ENCODE measurements around the gene TMTC1.

Gene TMTC1

DNA sequence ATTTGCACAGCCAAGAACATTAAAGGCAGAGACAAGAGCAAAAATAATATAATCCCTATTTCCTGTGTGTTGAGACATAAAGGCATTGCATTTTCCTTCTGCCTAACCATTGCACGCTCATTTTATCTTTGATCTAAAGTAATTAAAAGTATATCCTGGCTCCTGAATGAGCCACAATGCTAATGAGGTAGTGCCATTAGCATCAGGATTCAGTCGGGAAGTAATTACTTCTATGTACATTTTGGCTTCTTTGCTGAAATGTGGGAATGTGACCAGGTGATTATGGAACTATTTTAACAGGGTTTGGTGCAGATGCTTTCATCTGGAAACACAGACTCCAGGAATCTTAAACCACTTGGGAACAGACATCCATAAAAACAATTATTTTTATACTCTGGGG lies 77.4 kb downstream of the TMTC1 start:
- no peak for DNase-seq

DNA sequence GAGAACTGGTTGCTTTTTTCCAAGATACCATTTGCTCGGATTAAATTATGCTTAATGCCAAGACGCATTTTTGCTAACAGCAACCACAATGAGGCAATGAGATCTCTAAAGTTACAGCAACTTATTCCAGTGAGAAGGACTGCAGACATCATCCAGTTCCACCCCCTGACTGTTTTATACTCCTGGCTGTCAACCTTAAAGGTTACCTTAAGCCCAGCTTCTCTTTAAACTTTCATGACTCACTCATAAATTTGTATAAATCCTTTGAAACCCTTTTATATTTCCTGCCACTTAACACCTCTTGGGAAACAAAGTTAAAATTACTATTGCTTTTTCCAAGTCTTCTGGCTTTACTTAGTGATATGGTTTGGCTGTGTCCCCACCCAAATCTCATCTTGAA lies 80.2 kb downstream of the TMTC1 start:
- DNase-seq = no peak

DNA sequence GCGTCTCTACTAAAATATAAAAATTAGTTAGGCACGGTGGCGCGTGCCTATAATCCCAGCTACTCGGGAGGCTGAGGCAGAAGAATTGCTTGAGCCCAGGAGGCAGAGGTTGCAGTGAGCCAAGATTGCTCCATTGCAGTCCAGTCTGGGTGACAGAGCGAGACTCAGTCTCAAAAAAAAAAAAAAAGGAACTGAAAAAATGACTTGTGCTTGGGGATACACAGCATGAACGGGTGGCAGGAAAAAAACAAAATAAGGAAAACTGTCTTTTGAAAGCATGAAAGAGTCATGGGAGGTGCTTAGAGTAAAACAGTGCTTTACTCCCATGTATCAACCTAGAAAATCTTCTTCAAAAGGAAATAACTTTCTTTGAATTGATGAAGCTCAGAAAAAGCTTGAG lies 80.8 kb downstream of the TMTC1 start:
- no peak for DNase-seq

DNA sequence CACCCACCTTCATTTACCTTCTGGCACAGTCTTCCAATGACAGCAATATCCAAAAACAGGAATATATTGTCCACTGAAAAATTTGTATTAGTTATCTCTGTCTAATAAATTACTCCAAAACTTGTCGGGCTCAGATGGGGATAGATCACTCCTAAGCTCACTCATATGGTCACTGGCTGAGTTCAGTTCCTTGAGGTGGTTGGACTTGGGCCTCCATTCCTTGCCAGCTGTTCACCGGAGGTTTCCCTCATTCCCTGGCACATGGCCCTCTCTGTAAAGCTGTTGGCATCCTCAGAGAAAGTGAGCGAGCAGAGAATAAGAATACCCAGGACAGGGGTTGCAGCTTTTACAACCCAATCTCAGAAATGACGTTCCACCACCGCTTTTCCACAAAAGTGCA lies 81.5 kb downstream of the TMTC1 start:
- no peak for DNase-seq

DNA sequence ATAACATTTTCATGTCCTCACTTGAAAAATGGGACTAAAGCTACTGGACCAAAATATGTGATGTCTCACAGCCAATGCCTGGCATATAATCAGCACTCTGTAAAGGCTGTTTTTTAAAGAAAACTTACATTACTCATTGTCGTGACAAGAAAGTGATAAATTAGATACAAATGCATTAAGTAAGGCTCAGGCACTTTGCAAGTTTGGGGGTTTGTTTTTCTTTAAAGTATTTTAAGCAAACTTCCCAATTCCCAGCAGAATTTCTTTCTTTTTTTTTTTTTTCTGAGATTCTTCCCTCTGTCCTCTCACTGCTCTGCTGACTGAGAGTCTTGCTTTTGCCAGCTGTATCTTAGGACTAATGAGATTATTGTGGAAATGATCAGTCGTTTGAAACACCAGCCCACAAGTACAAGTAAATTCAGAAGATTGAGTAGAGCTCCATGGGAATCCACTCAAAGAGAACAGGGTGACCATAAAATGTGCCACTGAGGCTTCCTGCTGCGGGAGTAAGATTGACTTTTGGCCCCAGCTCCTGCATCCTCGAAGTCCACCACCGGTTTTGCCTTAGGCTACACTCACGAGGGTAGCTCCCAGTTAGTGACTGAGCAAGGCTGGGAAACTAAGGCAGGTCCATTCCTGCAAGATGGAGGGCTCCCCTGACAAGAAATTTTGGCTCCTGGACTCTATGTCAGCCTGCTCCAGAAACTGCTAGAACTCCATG lies 82.8 kb downstream of the TMTC1 start:
- DNase-seq = no peak

DNA sequence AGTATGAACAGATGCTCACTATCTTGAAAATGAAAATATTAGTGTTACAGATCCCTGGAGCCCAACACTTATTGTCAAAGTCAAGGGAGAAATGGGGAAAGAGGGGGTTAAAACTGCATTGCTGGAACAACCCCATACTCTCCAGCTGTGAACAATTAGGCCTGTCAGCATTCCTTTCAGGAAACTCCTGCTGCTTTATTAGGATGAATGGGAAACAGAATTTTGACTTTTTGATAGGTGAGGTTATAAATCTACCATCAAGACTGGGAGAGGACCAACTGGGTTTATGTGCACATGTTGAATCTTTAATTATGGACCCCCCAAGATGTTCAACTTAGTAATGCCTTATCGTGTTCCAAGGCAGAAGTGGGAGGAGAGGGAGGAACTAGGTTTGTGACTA lies 85.0 kb downstream of the TMTC1 start:
- DNase-seq = no peak

DNA sequence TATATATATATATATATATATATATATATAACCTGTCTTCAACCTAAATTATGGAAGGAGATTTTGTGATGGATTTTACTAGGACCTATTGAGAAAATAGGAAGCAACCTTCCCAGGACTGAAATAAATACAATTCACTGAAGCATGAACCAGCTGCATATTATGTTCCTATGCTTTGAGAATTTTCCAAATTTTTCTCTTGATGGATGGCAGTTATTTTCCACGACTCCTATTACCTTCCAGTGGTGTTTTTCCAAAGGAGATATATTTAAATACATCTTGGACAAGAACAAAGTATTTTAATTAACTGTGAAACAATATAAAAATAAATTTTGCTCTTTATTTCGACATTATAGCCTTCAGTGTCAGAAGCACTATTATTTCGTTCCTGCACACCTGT lies 87.9 kb downstream of the TMTC1 start:
- DNase-seq = no peak

DNA sequence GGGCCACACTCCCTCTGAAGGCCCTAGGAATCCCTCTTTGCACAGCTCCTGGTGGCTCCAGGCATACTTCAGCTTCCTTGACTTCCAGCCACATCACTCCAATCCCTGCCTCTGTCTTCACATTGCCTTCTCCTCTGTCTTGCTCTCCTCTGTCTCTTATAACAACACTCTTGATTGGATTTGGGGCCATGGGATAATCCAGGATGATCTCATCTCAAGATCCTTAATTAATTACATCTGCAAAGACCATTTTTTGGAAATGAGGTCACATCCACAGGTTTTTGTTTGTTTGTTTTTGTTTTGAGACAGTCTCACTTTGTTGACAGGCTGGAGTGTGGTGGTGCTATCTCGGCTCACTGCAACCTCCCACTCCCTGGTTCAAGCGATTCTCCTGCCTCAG lies 88.7 kb downstream of the TMTC1 start:
- no peak for DNase-seq

DNA sequence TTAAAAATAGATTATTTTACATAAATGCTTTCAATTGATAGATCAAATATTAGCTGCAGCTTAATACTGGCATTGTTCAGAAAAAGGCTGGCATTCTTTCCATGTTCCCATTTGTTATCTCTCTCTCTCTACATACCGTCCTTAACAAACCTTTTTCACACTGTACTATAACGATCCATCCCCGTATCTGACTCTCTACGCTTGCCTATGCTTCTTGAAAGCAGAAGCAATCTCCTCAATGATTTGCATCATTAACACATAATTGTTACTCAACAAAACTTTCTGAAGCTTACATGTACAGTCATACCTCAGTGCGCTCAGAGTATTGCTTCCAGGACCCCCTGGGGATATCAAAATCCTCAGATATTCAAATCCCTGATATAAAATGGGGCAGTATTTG lies 89.7 kb downstream of the TMTC1 start:
- DNase-seq = no peak

DNA sequence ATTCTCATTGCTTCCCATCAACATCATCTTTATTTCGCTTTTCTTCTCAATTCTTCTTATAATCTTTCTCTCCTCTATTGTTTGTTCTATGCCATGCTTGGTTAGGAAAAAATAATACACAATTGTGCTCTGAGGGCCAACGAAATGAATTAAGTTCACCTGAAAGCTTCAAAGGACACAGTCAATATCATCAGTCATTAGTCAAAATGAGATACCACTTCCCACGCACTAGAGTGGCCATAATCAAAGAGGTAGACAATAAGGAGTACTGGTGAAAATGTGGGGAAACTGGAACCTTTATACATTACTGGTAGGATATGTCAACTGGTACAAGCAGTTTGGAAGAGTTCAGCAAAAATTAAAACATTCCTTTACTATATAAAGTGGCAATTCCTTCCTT lies 91.5 kb downstream of the TMTC1 start:
- no peak for DNase-seq

DNA sequence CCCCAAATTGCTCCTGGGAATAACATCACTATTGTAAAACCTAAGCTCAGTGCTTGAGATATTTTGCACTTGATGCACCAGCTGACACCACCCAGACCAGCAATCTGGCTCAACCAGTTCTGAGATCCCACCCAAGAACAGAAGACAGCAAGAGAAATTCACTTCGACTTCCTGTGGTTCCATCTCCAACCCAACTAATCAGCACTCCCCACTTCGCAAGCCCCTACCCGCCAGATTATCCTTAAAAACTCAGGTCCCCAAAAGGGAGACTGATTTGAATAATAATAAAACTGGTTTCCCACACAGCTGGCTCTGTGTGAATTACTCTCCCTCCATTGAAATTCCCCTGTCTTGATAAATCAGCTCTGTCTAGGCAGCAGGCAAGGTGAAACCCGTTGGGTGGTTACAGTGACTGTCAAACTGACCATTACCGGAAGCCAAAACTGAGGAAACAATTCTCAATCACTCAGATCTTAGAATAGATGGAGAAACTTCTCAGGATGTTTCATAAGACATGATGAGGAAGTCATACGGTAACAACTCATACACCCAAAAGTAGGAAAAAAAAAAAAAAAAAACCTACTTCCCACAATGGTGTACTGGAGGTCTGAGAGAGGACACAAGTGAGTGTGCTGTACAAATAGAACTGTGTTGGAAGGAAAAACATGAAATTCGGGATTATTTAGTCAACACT lies 92.4 kb downstream of the TMTC1 start:
- DNase-seq = no peak

DNA sequence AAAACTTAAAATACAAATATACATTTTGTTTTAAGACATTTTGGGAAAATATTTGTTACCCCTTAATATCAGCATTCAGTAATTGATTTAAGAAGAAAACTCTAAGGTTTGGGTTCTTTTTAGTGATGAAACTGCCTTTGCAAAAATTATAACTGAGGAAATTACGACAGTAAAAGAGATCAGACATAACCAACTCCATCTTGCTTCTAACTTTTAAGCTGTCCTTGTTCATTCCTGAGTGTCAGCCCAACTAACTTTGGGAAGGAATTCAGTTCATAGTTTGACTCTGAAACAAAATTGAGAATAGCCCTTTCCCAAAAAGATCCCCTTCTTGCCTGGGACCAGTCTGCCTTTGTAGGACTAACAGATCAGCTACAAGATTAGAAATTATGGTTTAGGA lies 93.0 kb downstream of the TMTC1 start:
- DNase-seq = no peak

DNA sequence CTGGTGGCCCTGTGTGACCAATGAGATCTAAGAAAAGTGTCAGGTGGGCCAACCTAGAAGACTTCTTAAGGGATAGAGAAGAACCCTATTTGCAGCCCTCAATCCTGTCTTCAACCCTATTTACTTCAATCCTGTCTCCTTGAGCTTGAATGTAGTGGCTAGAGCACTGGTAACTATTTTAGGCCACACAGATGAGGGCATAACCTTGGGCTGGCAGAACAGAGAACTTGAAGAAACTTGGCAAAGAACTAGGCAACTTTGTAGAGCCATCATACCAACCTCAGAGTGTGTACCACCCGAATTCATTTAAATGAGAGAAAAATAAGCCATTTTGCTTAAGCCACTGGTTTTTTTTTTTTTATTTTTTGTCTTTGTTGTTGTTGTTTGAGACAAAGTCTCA lies 94.8 kb downstream of the TMTC1 start:
- DNase-seq = no peak

DNA sequence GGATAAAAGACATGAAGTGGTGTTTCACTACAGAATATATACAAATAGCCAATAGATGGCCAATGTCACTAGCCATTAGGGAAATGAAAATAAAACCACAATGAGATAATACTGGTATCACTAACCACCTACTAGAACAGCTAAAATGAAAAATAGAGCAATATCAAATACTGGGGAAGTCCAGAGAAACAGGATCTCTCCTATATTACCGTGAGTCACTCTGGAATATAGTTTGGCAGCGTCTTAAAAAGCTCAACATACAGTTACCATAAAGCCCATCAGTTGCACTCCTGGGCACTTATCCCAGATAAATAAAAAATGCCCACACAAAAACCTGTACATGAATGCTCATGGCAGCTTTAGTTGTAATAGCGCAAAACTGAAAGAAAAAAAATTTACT lies 101.7 kb downstream of the TMTC1 start:
- DNase-seq = no peak

DNA sequence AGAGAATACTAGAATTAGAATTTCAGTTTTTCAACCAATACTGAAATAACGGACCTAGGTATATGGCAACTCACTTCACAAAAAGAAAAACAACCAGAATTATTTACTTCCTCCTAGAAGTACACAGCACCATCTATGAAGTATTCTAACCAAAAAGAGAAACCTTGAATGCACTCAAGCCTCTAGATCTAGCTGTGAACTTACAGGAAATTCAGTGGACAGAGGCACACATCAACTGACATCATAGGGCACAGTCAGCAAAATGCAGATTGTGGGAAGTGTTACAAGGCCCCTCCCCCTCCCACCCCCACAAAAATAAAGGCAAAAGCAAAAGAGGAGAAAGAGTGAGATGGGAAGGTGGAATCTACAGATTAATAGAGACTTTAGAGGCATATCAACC lies 102.4 kb downstream of the TMTC1 start:
- DNase-seq = no peak

DNA sequence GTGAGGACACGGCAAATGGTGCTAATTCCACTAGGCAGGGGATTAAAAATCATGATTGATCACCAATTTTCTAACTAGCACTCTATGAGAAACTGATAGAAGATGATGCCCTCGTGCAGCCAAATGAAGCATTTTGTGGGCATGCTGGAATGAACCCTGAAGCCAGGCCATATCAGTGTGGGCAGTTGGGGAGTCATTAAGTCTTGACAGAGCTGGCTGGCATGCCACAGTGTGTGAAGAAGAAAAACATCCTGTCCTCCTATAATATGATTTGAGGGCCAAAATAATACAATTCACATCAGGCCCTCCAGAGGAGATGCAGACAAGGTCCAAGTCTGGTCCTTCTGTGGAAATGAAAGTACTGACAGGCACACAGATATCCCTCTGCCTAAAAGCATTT lies 107.1 kb downstream of the TMTC1 start:
- DNase-seq = no peak

DNA sequence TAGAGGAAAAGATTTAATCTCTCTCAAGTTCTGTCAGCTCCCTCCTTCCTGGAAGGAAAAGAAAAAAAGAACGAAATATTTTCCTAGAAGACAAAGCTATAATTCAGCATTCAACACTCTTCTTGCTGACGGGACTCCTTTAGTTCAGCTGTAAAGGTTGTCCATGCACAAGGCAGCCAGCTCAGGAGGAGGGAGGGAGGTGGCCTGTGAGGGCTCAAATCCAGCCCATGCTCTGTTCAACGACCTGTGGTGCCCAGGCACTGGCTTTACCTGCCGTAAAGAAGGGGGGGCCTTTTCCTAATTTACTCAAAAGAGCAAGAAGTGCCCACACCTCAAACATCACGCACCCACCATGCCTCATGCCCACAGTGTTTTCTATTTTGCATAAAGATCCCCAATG lies 109.3 kb downstream of the TMTC1 start:
- DNase-seq = no peak

DNA sequence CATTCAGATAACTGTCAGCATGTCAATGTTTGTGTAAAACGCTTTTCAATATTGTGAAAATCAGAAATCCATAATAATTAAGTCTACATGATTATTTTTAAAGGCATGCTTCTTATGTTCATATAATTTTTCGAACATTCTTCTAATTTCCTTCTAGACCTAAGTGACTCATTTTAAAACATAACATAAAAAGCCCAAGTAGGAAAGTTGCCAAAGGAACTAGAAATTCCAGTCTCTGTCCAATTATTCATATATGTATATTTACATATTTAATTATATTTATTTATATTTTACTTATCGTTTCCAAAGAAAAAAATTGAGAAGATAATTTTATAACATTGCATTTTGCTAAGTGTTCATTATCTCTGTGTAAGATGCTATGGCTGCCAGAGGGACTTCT lies 110.4 kb downstream of the TMTC1 start:
- no peak for DNase-seq

DNA sequence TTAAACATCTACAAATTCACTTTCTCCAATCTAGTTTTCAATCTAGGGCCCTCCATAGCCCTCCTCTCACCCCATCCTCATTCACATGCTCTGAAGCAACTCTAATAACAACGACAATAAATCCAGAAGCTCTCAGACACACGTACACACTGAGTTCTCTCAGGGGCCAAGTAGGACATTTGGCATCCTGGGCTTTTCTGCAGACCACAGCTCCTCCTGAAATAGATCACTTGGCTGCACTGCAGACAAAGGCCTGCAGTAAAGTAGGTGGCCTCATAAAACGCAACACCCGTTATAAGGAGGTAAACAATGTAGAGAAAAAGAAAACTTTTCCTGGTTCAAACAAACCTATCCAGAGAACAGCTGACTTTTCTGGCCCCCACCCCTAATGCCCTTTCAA lies 111.2 kb downstream of the TMTC1 start:
- DNase-seq = no peak

DNA sequence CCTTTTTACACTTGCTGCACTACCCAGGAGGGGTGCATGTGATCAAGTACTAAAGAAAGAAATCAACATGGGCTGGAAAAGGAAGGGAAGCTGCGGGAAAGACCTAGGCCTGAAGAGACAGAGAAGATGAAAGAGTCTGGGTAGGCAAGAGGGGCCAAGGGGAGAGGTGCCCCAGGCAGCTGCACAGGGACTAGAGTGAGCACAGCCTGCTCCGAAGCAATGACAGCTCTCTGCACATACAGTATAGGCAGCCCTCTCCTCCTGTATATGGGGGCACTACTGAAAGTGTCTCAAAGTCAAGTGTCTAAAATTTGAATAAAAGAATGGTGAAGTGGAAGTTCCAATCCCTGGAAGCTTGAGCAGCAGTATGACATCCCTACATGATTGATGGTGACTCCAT lies 112.0 kb downstream of the TMTC1 start:
- no peak for DNase-seq

DNA sequence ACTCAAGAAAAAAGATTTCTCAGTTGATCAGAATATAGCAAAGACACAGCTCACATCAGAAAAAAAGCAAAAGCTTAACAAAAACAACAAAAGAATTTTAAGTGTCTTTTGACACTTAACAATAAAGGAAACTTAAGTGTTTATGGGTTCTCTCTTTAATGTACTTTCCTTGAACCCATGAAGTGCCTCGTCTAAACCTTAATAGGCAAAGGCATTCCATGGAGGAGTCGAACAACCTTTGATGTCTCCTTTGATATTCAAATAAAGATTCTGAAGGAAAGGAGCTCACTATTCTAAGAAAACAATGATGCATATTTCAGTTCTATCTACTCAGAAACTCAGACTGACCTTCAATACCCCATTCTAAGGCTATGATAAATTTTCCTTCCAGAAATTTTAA lies 116.7 kb downstream of the TMTC1 start:
- DNase-seq = no peak

DNA sequence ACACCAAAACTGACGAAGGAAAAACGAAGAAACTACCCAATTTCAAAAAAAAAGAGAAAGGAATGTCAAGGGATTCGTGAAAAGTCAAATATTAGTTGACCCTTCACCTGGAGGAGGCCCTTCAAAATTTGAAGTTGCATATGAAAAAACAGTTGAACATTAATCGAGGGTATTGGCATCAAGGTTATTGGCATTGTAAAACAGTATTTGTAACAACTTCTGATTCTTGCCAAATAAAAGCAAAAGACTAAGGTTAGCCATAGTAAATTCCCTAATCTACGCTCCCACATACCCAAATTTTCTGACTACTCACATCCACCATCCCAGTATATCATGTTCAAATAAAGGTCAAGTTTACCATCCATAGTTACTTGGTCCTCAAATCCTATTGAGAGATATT lies 118.6 kb downstream of the TMTC1 start:
- DNase-seq = no peak

DNA sequence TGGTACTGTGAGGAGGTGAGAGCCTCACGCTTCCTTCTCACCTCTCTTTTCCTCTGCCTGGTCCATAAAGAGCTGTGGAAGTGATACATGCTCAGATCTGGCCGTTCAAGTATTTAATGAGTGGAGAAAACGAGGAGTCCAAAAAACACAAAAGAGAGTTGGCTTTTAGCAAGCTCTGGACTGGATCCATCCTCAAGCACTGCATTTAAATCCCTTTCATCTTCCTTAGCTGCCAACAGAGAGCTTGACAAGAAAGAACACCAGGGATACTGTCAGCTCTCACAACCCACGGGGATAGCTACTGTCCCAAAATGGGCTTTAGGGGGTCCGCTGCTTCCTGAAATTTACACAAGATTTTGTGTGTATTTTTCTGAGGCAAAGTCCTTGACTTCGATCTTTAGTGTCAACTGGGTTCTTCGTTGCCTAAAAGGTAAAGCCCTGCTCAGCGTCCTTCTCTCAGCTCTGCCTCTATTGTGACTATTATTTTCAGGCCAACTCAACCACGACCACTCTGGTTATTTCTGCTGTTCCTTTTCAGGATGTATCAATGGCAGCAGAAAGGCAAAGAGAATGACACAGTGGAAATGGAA lies 120.9 kb downstream of the TMTC1 start:
- DNase-seq = no peak

DNA sequence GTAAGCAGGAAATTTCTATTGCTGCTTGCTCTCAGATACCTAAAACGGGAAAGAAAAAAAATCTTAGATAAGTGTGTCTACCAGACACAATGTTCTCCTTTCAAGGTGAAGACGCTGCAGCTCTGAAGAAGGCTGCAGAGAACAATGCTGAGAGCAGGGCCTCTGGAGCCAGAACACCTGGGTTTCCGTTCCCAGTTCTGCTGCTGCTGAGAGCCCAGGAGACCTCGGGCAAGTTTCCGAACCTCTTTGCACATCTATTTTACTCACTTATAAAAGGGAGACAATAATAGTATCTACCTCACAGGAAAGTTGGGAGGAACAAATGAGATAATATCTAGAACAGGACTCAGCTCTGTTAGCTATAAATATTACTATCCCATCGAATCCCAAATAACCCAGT lies 122.9 kb downstream of the TMTC1 start:
- DNase-seq = no peak

Data from activated CD4-positive, alpha-beta T cell treated with anti-CD3 and anti-CD28 coated beads for 48 hours (primary cell).